ENCODE data around the gene TUBA1C.

- TF ChIP-seq CTCF (conservative IDR thresholded peaks at IDR 0.05): no peak
- no peak for TF ChIP-seq ZFX (IDR thresholded peaks at IDR 0.05)
Observed at GRCh38 chr12:49277466-49277865, 12.6 kb downstream of the TUBA1C start.

All from C4-2B (cell line).